Bronchus fibroblast of lung (primary cell): ENCODE results near the gene COL25A1. TPM values are rescaled to one million over a fixed set of nuclear protein-coding genes. Genes with fewer than 3 reads are reported as not detected.

Experiments used
- total RNA-seq: library from RNA; depleted of rRNA; stranded (reverse); fragments of >200 nt; gene quantifications from 2 replicates; pipeline ENCODE4 v1.2.3, GENCODE V29; 2015

Gene COL25A1
- total RNA-seq, result under 0.01 and 0.17 TPM in 2 replicates

GRCh38 chr4:109302361-109303139, at the start of gene COL25A1:
Gene COL25A1 (minus strand): TSS chr4:109302658.

DNA sequence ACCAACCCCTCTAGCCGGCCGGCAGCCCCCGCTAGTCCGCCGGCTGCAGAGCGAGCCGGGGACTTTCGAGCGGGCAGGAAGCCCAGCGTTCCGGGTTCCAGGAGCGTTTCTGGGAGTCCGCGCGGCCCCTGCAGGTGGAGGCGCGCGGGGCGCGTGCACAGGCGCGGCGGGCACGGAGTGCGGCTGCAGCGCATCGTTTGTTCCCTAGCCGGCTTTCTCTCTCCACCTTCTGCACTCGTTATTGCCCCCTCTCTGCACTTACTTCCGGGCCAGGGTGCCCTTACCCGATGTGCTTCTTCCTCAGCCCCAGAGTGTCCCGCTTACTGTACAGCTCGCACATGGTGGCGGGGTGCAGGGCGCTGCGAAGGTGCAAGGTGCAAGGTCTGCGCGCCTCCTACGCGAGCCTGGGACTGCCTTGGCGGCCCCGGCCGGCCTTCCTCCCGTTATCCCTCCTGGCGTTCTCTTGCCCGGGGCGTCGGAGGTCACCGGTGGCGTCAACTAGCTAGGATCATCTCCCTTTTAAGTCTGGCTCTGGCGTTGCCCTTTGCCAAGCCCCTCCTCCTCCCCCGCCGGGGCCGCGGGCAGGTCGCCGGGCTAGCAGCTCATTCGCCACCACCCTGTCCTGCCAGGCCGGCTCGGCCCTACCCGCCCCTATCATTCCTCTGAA, 539.8 kb downstream of the COL25A1 start, which contains the start of gene ETNPPL:
TSS of gene ETNPPL (minus strand) at position 495 of the 667 bp plus-strand sequence. CDS start at position 340, 155 bp downstream.

Other genes with a start within 250 kb of the COL25A1 start
- gene SEC24B, start 131.2 kb upstream of the COL25A1 start, total RNA-seq, result 14.0 and 16.5 TPM in 2 replicates